Fibroblast of the conjunctiva (primary cell): ENCODE measurements around the gene ANXA5.
A peak's percentile ranks its signal among the peaks of the same experiment; 100 is the strongest.
"Not testable (repeated sequence)": the region's sequence is repeated elsewhere in the genome, so short reads cannot be mapped to it uniquely, and the experiment has no call there.

Experiments
- DNase-seq: peaks from one replicate; pipeline ENCODE4 v3.0.0-alpha.2; 2010; ENCODE audit warnings: low read depth

ANXA5 gene

GRCh38 chr4:121679267-121679666 lies 17.5 kb downstream of the ANXA5 start:
- no peak for DNase-seq

- DNase-seq, result no peak
Observed at GRCh38 chr4:121677524-121677923, 19.3 kb downstream of the ANXA5 start.

GRCh38 chr4:121676345-121677075 lies 20.3 kb downstream of the ANXA5 start:
- no peak for DNase-seq

GRCh38 chr4:121675715-121676114 lies 21.1 kb downstream of the ANXA5 start:
- no peak for DNase-seq

- no peak for DNase-seq
Observed at GRCh38 chr4:121674696-121675095, 22.1 kb downstream of the ANXA5 start.

DNA sequence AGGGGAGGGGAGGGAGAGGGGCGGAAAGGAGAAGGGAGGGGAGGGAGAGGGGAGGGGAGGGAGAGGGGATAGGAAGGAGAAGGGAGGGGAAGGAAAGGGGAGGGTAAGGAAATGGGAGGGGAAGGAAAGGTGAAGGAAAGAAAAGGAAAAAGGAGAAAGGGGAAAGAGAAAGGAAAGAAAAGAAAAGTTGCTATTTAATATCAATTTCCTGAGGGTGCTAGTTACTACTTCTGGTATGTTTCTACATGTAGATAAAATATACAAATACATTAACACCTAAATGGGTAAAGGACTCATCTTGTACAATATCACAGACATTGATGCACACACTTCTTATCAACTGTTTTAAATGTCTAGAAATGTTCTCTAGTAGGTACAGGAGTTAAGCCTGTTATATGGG lies 22.6 kb downstream of the ANXA5 start:
- DNase-seq, result no peak

GRCh38 chr4:121669163-121669550 lies 27.6 kb downstream of the ANXA5 start:
- DNase-seq, result peak; percentile 71

DNA sequence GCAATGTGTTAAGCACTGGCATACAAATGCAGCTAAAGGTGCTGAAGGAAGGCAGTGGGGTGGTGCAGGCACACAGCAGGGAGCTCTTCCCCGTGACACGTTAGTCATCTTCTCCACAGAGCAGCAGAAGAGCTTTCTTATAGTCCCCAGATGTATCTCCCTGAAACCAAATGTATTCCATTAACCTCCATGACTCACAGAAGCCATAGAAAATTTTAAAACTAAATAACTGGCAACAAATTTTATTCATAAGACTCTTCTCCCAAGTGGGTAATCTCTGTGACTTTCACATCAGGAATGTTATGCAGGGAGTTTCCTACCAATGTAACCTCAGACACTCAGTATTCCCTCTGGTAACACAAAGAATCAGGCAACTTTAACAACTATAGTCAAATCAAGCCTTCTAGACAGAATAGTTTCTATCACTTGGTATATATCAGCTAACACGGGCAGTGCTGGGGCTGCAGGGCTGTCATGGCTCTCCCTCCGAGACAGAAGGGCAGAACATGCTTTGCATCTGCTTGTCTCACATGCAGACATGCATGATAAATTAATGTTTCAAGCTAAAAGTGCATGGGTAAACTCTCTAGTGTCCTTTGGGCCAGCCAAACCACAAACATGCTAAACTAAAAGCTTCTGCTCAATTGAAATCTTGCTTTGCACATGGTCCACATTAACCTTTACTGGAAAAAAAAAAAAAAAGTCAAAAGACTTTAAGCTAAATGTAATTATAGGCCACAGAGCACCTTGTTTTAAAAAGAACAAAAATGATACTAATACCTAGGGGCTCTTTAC lies 28.2 kb downstream of the ANXA5 start:
- DNase-seq, result peak; percentile 96

DNA sequence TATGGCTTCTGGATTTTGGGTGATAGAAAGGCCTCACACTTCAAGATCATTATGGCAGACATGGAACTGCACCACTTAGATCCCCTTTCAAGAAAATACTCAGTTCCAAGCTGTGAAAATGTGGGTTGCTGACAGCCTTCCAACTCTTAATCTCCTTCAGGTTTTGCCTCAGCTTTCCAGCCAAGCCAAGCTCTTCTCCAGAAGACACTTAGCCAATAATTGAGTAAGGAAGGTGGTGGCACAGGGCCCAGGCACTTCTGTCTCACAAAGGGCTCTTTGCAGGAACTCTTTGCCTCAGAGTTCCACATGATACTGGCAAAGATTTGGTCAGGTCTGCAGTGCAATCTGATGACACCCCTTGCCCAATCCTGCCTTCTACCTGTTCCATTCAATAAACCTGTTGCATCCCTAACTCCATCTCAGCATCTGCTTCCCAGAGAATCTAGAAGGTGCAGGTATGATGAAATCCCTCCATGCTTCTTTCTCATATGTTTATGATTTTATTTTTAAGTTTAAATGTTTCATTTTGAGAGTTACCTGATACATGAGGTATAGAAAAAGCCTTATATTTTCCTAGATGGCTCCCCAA lies 30.6 kb downstream of the ANXA5 start:
- DNase-seq, result no peak

- no peak for DNase-seq
Observed at GRCh38 chr4:121665371-121665770, 31.4 kb downstream of the ANXA5 start.

DNA sequence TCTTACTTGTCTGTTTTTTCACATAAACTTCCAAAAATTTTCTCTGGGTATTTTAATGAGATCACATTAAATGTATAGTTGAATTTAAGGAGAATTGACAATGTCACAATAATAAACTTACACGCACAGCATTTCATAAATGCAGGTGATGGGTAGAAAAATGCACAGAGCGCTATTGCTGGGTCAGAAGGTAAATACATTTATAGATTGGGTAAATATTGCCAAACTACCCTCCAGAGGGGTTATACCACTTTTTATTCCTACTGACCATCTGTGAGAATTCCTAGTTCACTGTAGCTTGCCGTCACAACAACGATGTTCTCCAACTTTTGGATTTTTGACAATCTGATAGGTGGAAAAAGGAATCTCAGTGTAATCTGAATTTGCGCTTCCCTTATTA lies 34.6 kb downstream of the ANXA5 start:
- DNase-seq, result no peak

DNA sequence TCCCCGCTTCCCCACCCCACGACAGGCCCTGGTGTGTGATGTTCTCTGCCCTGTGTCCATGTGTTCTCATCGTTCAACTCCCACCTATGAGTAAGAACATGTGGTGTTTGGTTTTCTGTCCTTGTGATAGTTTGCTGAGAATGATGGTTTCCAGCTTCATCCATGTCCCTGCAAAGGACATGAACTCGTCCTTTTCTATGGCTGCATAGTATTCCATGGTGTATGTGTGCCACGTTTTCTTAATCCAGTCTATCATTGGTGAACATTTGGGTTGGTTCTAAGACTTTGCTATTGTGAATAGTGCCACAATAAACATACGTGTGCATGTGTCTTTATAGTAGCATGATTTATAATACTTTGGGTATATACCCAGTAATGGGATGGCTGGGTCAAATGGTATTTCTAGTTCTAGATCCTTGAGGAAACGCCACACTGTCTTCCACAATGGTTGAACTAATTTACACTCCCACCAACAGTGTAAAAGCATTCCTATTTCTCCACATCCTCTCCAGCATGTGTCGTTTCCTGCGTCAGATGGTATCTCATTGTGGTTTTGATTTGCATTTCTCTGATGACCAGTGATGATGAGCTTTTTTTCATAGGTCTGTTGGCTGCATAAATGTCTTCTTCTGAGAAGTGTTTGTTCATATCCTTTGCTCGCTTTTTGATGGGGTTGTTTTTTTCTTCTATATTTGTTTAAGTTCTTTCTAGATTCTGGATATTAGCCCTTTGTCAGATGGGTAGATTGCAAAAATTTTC lies 36.4 kb downstream of the ANXA5 start:
- not testable (repeated sequence) for DNase-seq

- no peak for DNase-seq
Observed at GRCh38 chr4:121658125-121658524, 38.7 kb downstream of the ANXA5 start.

DNA sequence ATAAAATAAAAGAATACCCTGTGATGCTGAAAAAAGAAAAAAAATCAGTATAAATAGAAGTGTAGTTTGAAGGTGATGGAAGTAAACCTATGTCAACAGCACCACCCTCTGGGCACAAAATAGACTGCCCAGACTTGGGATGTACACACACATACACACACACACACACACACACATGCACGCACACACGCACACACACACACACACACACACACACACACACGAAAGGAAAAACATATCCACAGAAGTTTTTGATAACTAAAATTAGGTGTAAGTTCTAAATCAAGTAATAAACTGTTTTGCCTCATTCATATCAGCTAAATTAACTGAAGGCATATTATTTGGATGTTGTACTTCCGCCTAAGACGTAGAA lies 40.5 kb downstream of the ANXA5 start:
- peak; percentile 82 for DNase-seq

GRCh38 chr4:121655320-121656268 lies 41.2 kb downstream of the ANXA5 start:
- DNase-seq, result no peak

DNA sequence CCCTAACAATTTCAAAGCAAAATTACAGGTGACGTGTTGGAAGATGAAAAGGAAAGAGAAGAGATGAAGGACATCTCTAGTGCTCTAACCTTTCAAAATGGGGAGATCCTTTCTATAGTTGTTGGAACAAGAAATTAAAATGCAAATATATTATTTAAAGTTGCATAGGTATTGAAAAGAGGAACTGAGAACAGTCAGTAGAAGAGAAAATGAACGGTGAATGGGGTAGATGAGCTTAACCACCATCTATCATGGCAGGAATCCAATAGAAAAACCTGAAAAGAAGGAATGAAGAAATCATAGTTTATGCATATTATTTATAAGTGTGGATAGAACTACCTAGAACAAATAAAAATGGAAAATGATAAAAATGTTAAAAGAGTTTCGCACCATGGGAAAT lies 42.0 kb downstream of the ANXA5 start:
- DNase-seq, result no peak

- DNase-seq, result no peak
Observed at GRCh38 chr4:121653986-121654385, 42.8 kb downstream of the ANXA5 start.

DNA sequence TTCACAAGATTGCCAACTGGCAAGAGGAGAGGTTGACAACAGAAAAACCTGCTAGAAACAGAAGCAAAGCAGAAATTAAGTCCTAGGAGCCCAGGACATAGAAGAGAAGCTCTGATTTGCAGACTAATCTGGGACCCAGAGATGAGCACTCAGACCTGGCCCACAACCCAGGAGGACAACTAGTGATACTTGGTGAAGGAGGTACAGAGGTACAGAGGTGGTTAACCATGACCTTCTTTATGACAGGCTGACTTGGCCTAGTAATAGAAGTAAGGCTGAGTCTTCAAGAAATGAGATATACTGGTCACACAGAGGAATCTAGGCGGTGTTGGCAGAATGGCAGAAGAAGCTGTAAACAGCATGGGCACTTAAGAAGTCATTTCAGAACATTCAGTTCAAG lies 43.6 kb downstream of the ANXA5 start:
- no peak for DNase-seq

GRCh38 chr4:121651597-121651996 lies 45.2 kb downstream of the ANXA5 start:
- DNase-seq, result no peak

DNA sequence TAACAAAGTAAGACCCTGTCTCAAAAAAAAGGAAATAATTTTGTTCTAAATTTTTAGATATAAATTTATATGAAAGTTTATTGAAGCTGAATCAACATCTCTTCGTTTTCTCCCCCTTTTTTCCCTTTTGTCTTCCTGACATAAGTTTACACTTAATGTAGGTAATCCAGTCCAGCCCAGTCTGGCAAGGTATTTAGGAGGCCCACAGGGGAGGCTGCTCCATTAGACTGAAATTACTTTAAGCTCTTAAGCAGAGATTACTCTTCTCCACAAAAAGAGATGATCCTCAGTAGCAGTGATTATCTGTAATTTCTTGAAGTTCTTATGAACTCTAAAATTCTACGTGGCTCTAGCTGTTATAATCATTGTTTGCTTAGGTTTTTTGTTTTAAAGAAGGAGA lies 46.0 kb downstream of the ANXA5 start:
- DNase-seq, result no peak

DNA sequence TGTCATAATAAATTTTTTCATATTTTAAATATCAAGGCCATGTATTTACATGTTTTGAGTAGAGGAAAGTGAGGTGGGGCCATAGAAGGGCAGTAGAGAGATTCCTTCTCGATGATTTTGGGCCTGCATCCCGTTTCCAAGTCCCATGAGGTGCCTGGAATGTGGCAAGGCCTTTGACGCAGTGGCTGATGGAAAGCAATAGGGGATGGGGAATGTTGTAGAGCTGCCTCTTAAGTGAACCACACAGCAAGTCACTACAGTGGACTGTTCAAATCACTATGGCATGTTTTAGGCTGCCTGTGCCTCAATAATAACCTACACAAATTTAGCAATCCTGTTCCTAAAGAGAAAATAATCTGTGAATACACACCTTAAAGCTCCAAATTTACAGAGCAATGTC lies 48.3 kb downstream of the ANXA5 start:
- peak; percentile 45 for DNase-seq
